ENCODE measurements around the gene ZNF160.

ZNF160 gene

GRCh38 chr19:53103234-53104203 lies at the start of gene ZNF160 (continued):
- no peak for TF ChIP-seq ZNF449 (tag by site-specific recombination; IDR thresholded peaks at IDR 0.05)
- TF ChIP-seq ZNF19 (tag by site-specific recombination; IDR thresholded peaks at IDR 0.05; ENCODE audit: low read depth) = no peak
- TF ChIP-seq ZNF560 (tag by site-specific recombination; IDR thresholded peaks at IDR 0.05; ENCODE audit: borderline replicate concordance) = no peak
- no peak for TF ChIP-seq ZNF488 (tag by site-specific recombination; IDR thresholded peaks at IDR 0.05)
- TF ChIP-seq ZNF660 (tag by site-specific recombination; IDR thresholded peaks at IDR 0.05) = 0 out of 2 replicates have a peak, but pooled peaks have one; percentile 12
- TF ChIP-seq ZNF114 (tag by site-specific recombination; IDR thresholded peaks at IDR 0.05) = no peak
- no peak for TF ChIP-seq BCL11A (tag by site-specific recombination; IDR thresholded peaks at IDR 0.05; ENCODE audit: low read depth)
- TF ChIP-seq SP3 (tag by site-specific recombination; IDR thresholded peaks at IDR 0.05) = peak; percentile 96
- no peak for TF ChIP-seq ZNF223 (tag by site-specific recombination; IDR thresholded peaks at IDR 0.05)
- TF ChIP-seq ZNF843 (tag by site-specific recombination; IDR thresholded peaks at IDR 0.05) = no peak
- no peak for TF ChIP-seq TSHZ1 (tag by site-specific recombination; IDR thresholded peaks at IDR 0.05; ENCODE audit: borderline replicate concordance)
- TF ChIP-seq ZNF518A (tag by site-specific recombination; conservative IDR thresholded peaks at IDR 0.05; ENCODE audit: low read depth) = peak; percentile 85
- TF ChIP-seq ZFHX2 (tag by site-specific recombination; conservative IDR thresholded peaks at IDR 0.05) = peak; percentile 84
- no peak for TF ChIP-seq ZNF18 (tag by site-specific recombination; IDR thresholded peaks at IDR 0.05)
- TF ChIP-seq ZNF423 (tag by site-specific recombination; IDR thresholded peaks at IDR 0.05) = no peak
- no peak for TF ChIP-seq ZNF521 (tag by site-specific recombination; IDR thresholded peaks at IDR 0.05)
- TF ChIP-seq ZBTB26 (tag by site-specific recombination; optimal IDR thresholded peaks at IDR 0.05) = no peak
- peak; percentile 95 for TF ChIP-seq ZBTB11 (tag by site-specific recombination; conservative IDR thresholded peaks at IDR 0.05; ENCODE audit: low read depth)
- no peak for TF ChIP-seq ZNF426 (tag by site-specific recombination; IDR thresholded peaks at IDR 0.05)
- no peak for TF ChIP-seq GLI2 (tag by site-specific recombination; IDR thresholded peaks at IDR 0.05; ENCODE audit: borderline replicate concordance, low read depth)
